ENCODE measurements around the gene SCUBE3.

SCUBE3 gene

DNA sequence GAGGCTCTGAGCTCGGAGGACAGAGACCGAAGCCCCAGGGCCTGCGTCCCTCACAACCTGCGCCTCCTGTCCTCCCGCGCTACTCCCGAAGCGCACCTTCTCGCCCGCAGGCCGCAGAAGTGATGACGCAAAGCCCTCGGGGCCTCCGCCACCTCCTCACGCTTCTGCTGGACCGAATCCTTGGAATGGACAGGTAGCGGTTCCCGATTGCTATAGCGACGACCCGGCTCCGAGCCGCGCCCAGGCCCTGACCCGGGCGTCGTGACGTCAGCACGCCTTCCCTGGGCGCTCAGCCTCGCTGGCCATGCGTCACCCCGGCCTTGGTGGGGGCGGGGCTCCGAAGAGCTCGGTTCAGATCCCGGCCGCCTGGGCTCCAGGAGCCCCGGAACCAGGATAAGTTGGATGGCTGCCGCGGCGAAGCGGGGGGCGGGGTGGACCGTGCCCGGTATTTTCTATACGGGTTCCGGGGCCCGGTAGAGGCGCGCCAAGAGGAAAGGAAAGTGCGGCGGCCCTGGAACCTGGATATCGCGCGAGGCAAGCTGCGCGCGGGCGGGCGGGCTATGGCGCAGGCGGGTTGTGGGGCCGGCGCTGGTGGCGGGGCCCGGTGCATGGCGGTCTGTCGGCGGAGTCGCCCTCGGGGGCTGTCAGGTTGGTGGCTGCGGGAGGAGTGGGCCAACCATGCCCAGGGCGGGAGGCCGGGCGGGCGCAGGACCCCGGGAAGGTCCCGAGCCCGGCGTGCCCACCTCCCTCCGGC lies 45.6 kb downstream of the SCUBE3 start, which contains the start of gene ZNF76:
TSS of gene ZNF76 (plus strand) at position 542 of the 754 bp plus-strand sequence. CDS start 21,417 bp downstream, outside the sequence.
- peak; percentile 95 for ATAC-seq
- TF ChIP-seq PPARA (CRISPR knock-in tag; IDR thresholded peaks at IDR 0.05; ENCODE audit: borderline replicate concordance) (no peak), ESRRG (CRISPR knock-in tag; IDR thresholded peaks at IDR 0.05) (peak; percentile 59; the same call in 1 of the 2 replicates), BACH2 (CRISPR knock-in tag; IDR thresholded peaks at IDR 0.05; ENCODE audit: borderline replicate concordance) (no peak)
- TF ChIP-seq, protein P1, sequence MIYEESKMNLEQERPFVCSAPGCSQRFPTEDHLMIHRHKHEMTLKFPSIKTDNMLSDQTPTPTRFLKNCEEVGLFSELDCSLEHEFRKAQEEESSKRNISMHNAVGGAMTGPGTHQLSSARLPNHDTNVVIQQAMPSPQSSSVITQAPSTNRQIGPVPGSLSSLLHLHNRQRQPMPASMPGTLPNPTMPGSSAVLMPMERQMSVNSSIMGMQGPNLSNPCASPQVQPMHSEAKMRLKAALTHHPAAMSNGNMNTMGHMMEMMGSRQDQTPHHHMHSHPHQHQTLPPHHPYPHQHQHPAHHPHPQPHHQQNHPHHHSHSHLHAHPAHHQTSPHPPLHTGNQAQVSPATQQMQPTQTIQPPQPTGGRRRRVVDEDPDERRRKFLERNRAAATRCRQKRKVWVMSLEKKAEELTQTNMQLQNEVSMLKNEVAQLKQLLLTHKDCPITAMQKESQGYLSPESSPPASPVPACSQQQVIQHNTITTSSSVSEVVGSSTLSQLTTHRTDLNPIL (CRISPR knock-in tag; IDR thresholded peaks at IDR 0.05; ENCODE audit: low read depth), result no peak

DNA sequence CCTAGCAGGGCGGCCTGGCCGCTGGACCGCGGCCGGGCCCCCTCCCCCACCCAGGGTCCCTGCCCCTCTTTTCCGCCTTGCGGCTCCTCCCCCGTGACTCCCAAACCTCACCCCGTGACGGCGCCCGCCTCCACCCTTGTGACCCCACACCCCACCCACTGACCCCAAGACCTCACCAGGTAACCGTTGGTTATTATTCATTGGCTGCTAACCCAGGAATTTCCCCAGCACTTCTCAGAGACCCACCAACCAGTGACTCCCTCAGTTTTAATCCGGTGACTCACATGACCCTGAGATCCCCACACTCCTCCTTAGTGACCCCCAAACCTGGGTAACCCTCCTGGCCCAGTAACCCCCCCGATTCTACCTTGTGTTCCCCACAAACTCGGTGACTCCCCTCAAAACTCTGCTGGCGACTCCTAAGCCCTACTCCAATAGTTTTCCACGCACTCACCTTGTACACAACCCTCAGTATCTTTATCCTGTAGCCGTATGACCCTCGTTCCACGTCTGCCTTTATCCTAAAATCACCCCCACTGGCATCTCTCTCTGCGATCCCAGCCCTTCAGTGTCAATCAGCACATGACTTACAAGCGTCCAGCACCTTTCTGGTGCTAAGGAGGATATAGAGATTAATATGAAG lies 46.3 kb downstream of the SCUBE3 start:
- TF ChIP-seq CSDC2 (CRISPR knock-in tag; IDR thresholded peaks at IDR 0.05), result no peak
- TF ChIP-seq TOX (CRISPR knock-in tag; IDR thresholded peaks at IDR 0.05; ENCODE audit: borderline replicate concordance), result no peak
- TF ChIP-seq, protein P2, sequence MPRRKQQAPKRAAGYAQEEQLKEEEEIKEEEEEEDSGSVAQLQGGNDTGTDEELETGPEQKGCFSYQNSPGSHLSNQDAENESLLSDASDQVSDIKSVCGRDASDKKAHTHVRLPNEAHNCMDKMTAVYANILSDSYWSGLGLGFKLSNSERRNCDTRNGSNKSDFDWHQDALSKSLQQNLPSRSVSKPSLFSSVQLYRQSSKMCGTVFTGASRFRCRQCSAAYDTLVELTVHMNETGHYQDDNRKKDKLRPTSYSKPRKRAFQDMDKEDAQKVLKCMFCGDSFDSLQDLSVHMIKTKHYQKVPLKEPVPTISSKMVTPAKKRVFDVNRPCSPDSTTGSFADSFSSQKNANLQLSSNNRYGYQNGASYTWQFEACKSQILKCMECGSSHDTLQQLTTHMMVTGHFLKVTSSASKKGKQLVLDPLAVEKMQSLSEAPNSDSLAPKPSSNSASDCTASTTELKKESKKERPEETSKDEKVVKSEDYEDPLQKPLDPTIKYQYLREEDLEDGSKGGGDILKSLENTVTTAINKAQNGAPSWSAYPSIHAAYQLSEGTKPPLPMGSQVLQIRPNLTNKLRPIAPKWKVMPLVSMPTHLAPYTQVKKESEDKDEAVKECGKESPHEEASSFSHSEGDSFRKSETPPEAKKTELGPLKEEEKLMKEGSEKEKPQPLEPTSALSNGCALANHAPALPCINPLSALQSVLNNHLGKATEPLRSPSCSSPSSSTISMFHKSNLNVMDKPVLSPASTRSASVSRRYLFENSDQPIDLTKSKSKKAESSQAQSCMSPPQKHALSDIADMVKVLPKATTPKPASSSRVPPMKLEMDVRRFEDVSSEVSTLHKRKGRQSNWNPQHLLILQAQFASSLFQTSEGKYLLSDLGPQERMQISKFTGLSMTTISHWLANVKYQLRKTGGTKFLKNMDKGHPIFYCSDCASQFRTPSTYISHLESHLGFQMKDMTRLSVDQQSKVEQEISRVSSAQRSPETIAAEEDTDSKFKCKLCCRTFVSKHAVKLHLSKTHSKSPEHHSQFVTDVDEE (CRISPR knock-in tag; IDR thresholded peaks at IDR 0.05), result no peak
- TF ChIP-seq ZFP30 (CRISPR knock-in tag; IDR thresholded peaks at IDR 0.05), result no peak
- TF ChIP-seq GLIS3 (CRISPR knock-in tag; IDR thresholded peaks at IDR 0.05), result no peak
- TF ChIP-seq ZFP3 (CRISPR knock-in tag; IDR thresholded peaks at IDR 0.05), result no peak
- TF ChIP-seq, protein P3, sequence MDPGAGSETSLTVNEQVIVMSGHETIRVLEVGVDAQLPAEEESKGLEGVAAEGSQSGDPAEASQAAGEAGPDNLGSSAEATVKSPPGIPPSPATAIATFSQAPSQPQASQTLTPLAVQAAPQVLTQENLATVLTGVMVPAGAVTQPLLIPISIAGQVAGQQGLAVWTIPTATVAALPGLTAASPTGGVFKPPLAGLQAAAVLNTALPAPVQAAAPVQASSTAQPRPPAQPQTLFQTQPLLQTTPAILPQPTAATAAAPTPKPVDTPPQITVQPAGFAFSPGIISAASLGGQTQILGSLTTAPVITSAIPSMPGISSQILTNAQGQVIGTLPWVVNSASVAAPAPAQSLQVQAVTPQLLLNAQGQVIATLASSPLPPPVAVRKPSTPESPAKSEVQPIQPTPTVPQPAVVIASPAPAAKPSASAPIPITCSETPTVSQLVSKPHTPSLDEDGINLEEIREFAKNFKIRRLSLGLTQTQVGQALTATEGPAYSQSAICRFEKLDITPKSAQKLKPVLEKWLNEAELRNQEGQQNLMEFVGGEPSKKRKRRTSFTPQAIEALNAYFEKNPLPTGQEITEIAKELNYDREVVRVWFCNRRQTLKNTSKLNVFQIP (CRISPR knock-in tag; IDR thresholded peaks at IDR 0.05; ENCODE audit: borderline replicate concordance, low read depth), result no peak
- TF ChIP-seq ESRRG (CRISPR knock-in tag; IDR thresholded peaks at IDR 0.05), result no peak
- peak; percentile 35 for ATAC-seq

DNA sequence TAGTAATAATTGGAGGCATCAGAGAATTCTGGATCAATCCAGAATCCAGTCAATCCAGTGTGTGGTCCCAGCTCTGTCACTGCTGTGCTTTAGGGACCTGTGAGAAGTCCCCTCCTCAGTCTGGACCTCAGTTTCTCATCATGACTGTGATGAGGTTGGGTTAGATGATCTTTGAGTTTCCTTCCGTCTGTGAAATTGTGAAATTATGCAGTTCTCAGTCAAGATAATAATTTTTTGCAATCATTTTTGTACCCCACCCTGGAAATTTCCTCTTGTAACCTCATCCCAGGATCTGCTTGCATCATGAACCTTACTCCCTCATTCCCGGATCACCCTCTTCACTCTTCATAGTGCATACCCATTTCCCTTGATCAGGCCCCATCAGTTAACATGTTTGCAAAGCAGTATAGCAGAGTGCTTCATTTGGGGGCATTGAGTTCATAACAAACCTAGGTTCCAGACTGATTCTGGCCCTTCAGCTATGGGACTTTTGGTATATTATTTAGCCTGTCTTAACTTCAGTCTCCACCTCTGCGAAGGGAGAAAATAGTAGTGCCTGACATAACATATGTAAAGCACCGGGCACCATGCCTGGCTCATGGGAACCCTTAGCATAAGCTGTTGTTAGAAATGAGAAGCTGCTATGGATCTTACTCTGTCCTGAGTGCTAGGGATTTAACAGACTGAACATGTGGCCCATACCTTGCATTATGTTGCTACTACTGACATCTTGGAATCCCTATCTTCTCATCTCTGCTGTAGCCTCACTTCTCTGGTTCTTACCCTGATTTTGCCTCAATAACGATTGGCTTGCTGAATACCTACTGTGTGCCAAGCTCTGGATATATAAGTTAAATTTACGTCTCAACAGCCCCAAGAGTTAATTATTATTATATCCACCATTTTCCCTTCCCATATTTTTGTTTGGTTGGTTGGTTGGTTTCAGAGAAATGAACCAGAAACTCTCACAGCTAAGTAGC lies 47.1 kb downstream of the SCUBE3 start:
- no peak for ATAC-seq
- TF ChIP-seq, protein P2 (CRISPR knock-in tag; IDR thresholded peaks at IDR 0.05), result no peak
- TF ChIP-seq, protein P1 (CRISPR knock-in tag; IDR thresholded peaks at IDR 0.05; ENCODE audit: low read depth), result no peak
- TF ChIP-seq ZNF8 (CRISPR knock-in tag; IDR thresholded peaks at IDR 0.05), result no peak
- no peak for TF ChIP-seq ZFP3 (CRISPR knock-in tag; IDR thresholded peaks at IDR 0.05)
- TF ChIP-seq TCF4 (CRISPR knock-in tag; IDR thresholded peaks at IDR 0.05; ENCODE audit: borderline replicate concordance), result no peak
- TF ChIP-seq BACH2 (CRISPR knock-in tag; IDR thresholded peaks at IDR 0.05; ENCODE audit: borderline replicate concordance), result no peak
- no peak for TF ChIP-seq OSR1 (CRISPR knock-in tag; IDR thresholded peaks at IDR 0.05)
- no peak for TF ChIP-seq PPARA (CRISPR knock-in tag; IDR thresholded peaks at IDR 0.05; ENCODE audit: borderline replicate concordance)
- TF ChIP-seq, protein P4, sequence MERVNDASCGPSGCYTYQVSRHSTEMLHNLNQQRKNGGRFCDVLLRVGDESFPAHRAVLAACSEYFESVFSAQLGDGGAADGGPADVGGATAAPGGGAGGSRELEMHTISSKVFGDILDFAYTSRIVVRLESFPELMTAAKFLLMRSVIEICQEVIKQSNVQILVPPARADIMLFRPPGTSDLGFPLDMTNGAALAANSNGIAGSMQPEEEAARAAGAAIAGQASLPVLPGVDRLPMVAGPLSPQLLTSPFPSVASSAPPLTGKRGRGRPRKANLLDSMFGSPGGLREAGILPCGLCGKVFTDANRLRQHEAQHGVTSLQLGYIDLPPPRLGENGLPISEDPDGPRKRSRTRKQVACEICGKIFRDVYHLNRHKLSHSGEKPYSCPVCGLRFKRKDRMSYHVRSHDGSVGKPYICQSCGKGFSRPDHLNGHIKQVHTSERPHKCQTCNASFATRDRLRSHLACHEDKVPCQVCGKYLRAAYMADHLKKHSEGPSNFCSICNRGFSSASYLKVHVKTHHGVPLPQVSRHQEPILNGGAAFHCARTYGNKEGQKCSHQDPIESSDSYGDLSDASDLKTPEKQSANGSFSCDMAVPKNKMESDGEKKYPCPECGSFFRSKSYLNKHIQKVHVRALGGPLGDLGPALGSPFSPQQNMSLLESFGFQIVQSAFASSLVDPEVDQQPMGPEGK (CRISPR knock-in tag; IDR thresholded peaks at IDR 0.05; ENCODE audit: borderline replicate concordance), result no peak
- TF ChIP-seq ZNF70 (CRISPR knock-in tag; IDR thresholded peaks at IDR 0.05), result no peak
- no peak for TF ChIP-seq ZC3H10 (CRISPR knock-in tag; IDR thresholded peaks at IDR 0.05)
- no peak for TF ChIP-seq ISL1 (CRISPR knock-in tag; IDR thresholded peaks at IDR 0.05)
- no peak for TF ChIP-seq ZFP30 (CRISPR knock-in tag; IDR thresholded peaks at IDR 0.05)
- no peak for TF ChIP-seq ARNTL (CRISPR knock-in tag; IDR thresholded peaks at IDR 0.05; ENCODE audit: borderline replicate concordance, low read depth)
- TF ChIP-seq TOX (CRISPR knock-in tag; IDR thresholded peaks at IDR 0.05; ENCODE audit: borderline replicate concordance), result no peak
- TF ChIP-seq CSDC2 (CRISPR knock-in tag; IDR thresholded peaks at IDR 0.05), result no peak
- no peak for TF ChIP-seq ZNF565 (CRISPR knock-in tag; conservative IDR thresholded peaks at IDR 0.05; ENCODE audit: low read depth)

Measured in SK-N-SH treated with all-trans-retinoic acid at 6 μM for 48 hours (cell line).